ENCODE data around the gene SCGB1C1. TPM values are rescaled to one million over a fixed set of nuclear protein-coding genes. Genes with fewer than 3 reads are reported as not detected.
"Not testable (repeated sequence)": the region's sequence is repeated elsewhere in the genome, so short reads cannot be mapped to it uniquely, and the experiment has no call there.

SCGB1C1 gene
- total RNA-seq (not detected), polyA plus RNA-seq (not detected)
- long read RNA-seq, donor 1: 0 reads
- long read RNA-seq, donor 2: 0 reads
- long read RNA-seq, donor 3: 0 reads

GRCh38 chr11:192674-193128 lies at the start of gene SCGB1C1:
TSS of gene SCGB1C1 (plus strand) at chr11:193078. CDS start at chr11:193100, 22 bp downstream.
- H3K27me3 ChIP-seq; H3K9me3 ChIP-seq; H3K4me1 ChIP-seq (ENCODE audit: insufficient read depth); H3K36me3 ChIP-seq; intact Hi-C loops (cut with DNase I); DNase-seq; H3K4me3 ChIP-seq; H3K27ac ChIP-seq: not testable (repeated sequence)
- WGBS, 3 donors: 81 to 95% methylated on average over 3 to 7 of the region's 11 CpGs; no CpG with 5 or more reads in 1 of the 3 donors

- WGBS, 3 donors: 0 to 4% (median 3%) methylated on average over 1 to 2 of the region's 13 CpGs
- H3K4me1 ChIP-seq (ENCODE audit: insufficient read depth); H3K36me3 ChIP-seq; intact Hi-C loops (cut with DNase I); H3K27me3 ChIP-seq; H3K4me3 ChIP-seq; H3K27ac ChIP-seq; H3K9me3 ChIP-seq; DNase-seq: not testable (repeated sequence)
Measured at GRCh38 chr11:180242-180641, 12.6 kb upstream of the SCGB1C1 start.

GRCh38 chr11:189200-189783 lies 3.6 kb upstream of the SCGB1C1 start:
- WGBS, 3 donors: 82 to 83% (median 83%) methylated on average over 40 to 51 of the region's 55 CpGs
- H3K36me3 ChIP-seq; H3K27me3 ChIP-seq; H3K9me3 ChIP-seq; H3K4me1 ChIP-seq (ENCODE audit: insufficient read depth); H3K4me3 ChIP-seq; intact Hi-C loops (cut with DNase I); H3K27ac ChIP-seq: not testable (repeated sequence)
- DNase-seq: peak in 3 of 5 donors; percentile 13 to 50 (median 18)

- WGBS, 3 donors: 57 to 64% (median 63%) methylated on average over 9 to 10 of the region's 25 CpGs
- H3K4me1 ChIP-seq (ENCODE audit: insufficient read depth); H3K27ac ChIP-seq; H3K27me3 ChIP-seq; H3K4me3 ChIP-seq; intact Hi-C loops (cut with DNase I); H3K36me3 ChIP-seq; H3K9me3 ChIP-seq: not testable (repeated sequence)
- DNase-seq: peak in 4 of 5 donors; percentile 18 to 50 (median 25)
Measured at GRCh38 chr11:189843-190311, 3.0 kb upstream of the SCGB1C1 start.

GRCh38 chr11:190546-190945 lies 2.3 kb upstream of the SCGB1C1 start:
- H3K36me3 ChIP-seq; H3K27ac ChIP-seq; H3K4me3 ChIP-seq; H3K4me1 ChIP-seq (ENCODE audit: insufficient read depth); intact Hi-C loops (cut with DNase I); H3K9me3 ChIP-seq; H3K27me3 ChIP-seq; DNase-seq: not testable (repeated sequence)
- 72 to 79% (median 77%) methylated on average over 5 of the region's 5 CpGs for whole genome bisulfite sequencing, 3 donors

DNA sequence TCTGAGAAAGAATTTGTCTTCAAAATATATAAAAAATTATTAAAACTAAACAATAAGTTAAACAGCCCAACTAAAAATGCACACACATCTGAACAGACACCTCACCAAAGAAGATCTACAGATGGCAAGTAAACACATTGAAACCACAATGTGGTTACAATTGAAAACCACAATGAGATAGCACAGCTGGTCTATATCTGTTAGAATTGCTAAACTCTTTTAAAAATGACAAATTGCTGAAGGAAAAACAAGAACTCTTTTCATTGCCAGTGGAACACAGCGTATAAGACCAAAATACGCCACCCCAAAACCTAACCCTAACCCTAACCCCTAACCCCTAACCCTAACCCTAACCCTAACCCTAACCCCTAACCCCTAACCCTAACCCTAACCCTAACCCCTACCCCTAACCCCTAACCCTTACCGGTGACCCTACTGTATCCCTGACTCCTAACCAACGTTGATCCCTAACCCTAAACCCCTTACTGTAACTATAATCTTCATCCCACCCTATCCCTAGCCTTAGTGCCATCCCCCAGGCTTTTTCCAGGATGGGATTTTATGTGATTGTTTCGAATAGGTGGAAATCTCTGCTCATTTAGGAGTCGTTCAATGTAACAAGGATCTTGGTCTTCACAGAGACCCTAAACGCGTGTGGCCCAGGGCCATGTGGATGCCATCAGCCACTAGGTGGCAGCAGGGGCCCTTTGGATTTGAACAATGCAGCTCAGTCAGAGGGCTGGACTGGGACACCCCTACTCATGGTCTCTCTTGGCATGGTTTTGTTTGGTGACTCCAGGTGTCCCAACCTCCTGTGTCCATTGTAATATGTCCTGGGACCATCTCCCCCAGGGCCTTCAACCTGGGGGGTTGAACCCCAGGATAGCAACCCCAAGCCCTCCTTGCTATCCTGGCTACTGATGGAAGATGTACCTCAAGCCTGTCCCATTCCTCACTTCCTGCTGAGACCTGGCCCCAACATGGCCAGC lies 1.1 kb upstream of the SCGB1C1 start:
- TF ChIP-seq, protein P1, sequence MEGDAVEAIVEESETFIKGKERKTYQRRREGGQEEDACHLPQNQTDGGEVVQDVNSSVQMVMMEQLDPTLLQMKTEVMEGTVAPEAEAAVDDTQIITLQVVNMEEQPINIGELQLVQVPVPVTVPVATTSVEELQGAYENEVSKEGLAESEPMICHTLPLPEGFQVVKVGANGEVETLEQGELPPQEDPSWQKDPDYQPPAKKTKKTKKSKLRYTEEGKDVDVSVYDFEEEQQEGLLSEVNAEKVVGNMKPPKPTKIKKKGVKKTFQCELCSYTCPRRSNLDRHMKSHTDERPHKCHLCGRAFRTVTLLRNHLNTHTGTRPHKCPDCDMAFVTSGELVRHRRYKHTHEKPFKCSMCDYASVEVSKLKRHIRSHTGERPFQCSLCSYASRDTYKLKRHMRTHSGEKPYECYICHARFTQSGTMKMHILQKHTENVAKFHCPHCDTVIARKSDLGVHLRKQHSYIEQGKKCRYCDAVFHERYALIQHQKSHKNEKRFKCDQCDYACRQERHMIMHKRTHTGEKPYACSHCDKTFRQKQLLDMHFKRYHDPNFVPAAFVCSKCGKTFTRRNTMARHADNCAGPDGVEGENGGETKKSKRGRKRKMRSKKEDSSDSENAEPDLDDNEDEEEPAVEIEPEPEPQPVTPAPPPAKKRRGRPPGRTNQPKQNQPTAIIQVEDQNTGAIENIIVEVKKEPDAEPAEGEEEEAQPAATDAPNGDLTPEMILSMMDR (IDR thresholded peaks at IDR 0.05): peak in 2 of 3 donors; percentile 10 to 32

GRCh38 chr11:193481-193880 lies 603 bp downstream of the SCGB1C1 start:
- H3K4me3 ChIP-seq; intact Hi-C loops (cut with DNase I); H3K27me3 ChIP-seq: not testable (repeated sequence)

More for the DNA sequence above, 1.1 kb upstream of the SCGB1C1 start:
- DNase-seq: peak in 4 of 5 donors; percentile 15 to 56 (median 31)
- 21 to 39% (median 30%) methylated on average over 5 to 7 of the region's 8 CpGs for WGBS, 3 donors
- intact Hi-C loops (cut with DNase I); H3K36me3 ChIP-seq; H3K4me3 ChIP-seq; H3K27ac ChIP-seq; H3K4me1 ChIP-seq (ENCODE audit: insufficient read depth); H3K9me3 ChIP-seq; H3K27me3 ChIP-seq: not testable (repeated sequence)

More at GRCh38 chr11:193481-193880, 603 bp downstream of the SCGB1C1 start:
- DNase-seq: peak in 4 of 5 donors; percentile 12 to 35 (median 20)
- not testable (repeated sequence) for H3K4me1 ChIP-seq (ENCODE audit: insufficient read depth); H3K36me3 ChIP-seq; H3K9me3 ChIP-seq; H3K27ac ChIP-seq
- WGBS, 3 donors: 68 to 81% (median 74%) methylated on average over 5 of the region's 5 CpGs

All from ovary (tissue), 10 donors.